Neutrophil (primary cell): ENCODE data around the gene IVL.

Experiments used
- H3K27ac ChIP-seq: fragments of 200-600 bp; sonication (generic); 2 replicates; pipeline ENCODE4 v1.5.1; 2016; ENCODE audit warnings: mild to moderate bottlenecking, moderate library complexity
- H3K27me3 ChIP-seq: fragments of 200-600 bp; sonication (generic); 2 replicates; pipeline ENCODE4 v1.6.0; 2016; ENCODE audit warnings: mild to moderate bottlenecking
- H3K36me3 ChIP-seq: fragments of 200-600 bp; sonication (generic); 2 replicates; pipeline ENCODE4 v1.5.1; 2017
- H3K4me1 ChIP-seq, 2 experiments: fragments of 200-600 bp in 1 of 2; sonication (generic) in 1 of 2; 1 replicate in 1 of 2; 2 replicates in 1 of 2; pipeline versions ENCODE4 v1.5.1 to v1.6.1; 2013 to 2016; ENCODE audit warnings: low read depth in 1 of 2, low read length in 1 of 2, mild to moderate bottlenecking in 1 of 2, moderate library complexity in 1 of 2; ENCODE audit not compliant: control insufficient read depth in 1 of 2, insufficient read depth in 1 of 2
- H3K4me3 ChIP-seq, 2 experiments: fragments of 200-600 bp in 1 of 2; sonication (generic) in 1 of 2; 1 replicate in 1 of 2; 2 replicates in 1 of 2; pipeline ENCODE4 v1.5.1; 2013 to 2016; ENCODE audit warnings: low read depth in 1 of 2, low read length in 1 of 2, mild to moderate bottlenecking in 1 of 2, moderate library complexity in 1 of 2
- H3K9me3 ChIP-seq: fragments of 200-600 bp; sonication (generic); 2 replicates; pipeline ENCODE4 v1.5.1; 2016
- CTCF ChIP-seq: fragments of 200-600 bp; sonication (generic); IDR thresholded peaks from 2 replicates; pipeline ENCODE4 v1.5.1; 2016; ENCODE audit warnings: antibody characterized with exemption

IVL gene

DNA sequence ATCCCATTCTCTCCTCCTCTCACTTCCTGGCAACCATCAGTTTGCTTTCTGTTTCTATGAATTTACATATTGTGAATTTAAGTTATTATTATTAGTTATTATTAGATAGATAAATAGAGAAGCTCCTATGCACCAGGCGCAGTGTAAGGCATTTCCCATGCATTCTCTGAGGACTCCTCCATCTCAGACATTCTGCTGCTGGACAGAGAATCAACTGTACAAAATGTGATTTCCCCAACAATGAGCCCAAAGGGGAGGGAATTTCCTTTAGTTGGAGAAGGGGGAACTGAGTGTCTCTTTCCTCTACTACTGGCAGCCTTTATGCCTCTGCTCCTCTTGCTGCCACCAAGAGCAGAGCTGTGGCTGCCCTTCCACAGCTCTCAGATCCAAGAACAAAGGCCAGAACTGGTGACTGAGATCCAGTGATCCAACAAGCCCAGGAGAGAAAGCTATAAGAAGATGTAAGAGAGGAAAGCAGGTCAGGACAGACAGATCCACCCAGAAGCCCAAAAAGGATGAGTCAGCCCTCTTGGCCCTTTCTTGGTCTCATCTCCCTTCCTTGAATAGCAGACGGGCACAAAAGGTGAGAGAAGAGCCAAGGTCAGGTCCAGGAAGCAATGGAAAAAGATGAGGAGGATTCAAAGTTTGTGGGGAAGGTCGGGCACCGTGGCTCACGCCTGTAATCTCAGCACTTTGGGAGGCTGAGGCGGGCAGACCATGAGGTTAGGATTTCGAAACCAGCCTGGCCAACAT is 3.5 kb upstream of the IVL start:
- TF ChIP-seq CTCF = no peak
- Histone ChIP-seq H3K4me1 (no peaks in the 10 kb centered on the region), H3K27ac (no peak overlapping the region), H3K4me3 (no peak overlapping the region), H3K27me3 (peaks cover 20% of the 10 kb centered on the region), H3K36me3 (no peaks in the 10 kb centered on the region), H3K9me3 (no peaks in the 10 kb centered on the region)

DNA sequence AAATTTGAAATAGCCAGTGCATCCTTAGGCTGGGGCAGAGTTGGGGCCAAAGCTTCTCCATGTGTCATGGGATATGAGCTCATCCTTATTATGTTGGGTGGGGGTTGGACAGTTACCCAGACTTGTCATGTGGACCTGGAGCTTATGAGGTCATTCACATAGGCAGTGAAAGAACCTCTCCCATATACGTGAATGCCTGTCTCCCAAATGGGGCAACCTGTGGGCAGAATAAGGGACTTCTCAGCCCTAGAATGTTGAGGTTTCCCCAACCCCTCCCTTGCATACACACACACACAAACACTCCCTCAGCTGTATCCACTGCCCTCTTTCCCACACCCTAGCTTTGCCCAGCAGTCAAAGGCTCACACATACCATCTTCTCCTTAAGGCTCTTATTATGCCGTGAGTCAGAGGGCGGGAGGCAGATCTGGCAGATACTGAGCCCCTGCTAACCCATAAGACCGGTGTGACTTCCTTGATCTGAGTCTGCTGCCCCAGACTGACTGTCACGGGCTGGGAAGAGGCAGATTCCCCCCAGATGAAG is 2.3 kb upstream of the IVL start:
- peaks cover 27% of the 10 kb centered on the region for H3K27me3 ChIP-seq
- H3K9me3 ChIP-seq = no peaks in the 10 kb centered on the region
- no peaks in the 10 kb centered on the region for H3K4me1 ChIP-seq
- H3K27ac ChIP-seq = no peak overlapping the region
- no peak overlapping the region for H3K4me3 ChIP-seq
- H3K36me3 ChIP-seq = no peaks in the 10 kb centered on the region
- TF ChIP-seq CTCF = no peak

GRCh38 chr1:152909206-152909605 is 860 bp downstream of the IVL start:
- peaks cover 50% of the 10 kb centered on the region for H3K27me3 ChIP-seq
- H3K9me3 ChIP-seq = no peaks in the 10 kb centered on the region
- no peak overlapping the region for H3K4me3 ChIP-seq
- no peaks in the 10 kb centered on the region for H3K36me3 ChIP-seq
- H3K4me1 ChIP-seq = no peaks in the 10 kb centered on the region
- H3K27ac ChIP-seq = no peak overlapping the region
- no peak for TF ChIP-seq CTCF

GRCh38 chr1:152912471-152912870 is 4.1 kb downstream of the IVL start:
- Histone ChIP-seq H3K9me3 (no peaks in the 10 kb centered on the region), H3K4me3 (no peak overlapping the region), H3K36me3 (no peaks in the 10 kb centered on the region), H3K27ac (no peak overlapping the region), H3K27me3 (peaks cover 63% of the 10 kb centered on the region), H3K4me1 (no peaks in the 10 kb centered on the region)
- no peak for TF ChIP-seq CTCF

- TF ChIP-seq CTCF = no peak
- H3K36me3 ChIP-seq = no peaks in the 10 kb centered on the region
- no peaks in the 10 kb centered on the region for H3K9me3 ChIP-seq
- H3K4me1 ChIP-seq = no peaks in the 10 kb centered on the region
- no peak overlapping the region for H3K27ac ChIP-seq
- peaks cover 63% of the 10 kb centered on the region for H3K27me3 ChIP-seq
- no peak overlapping the region for H3K4me3 ChIP-seq
Measured at GRCh38 chr1:152912900-152913299, 4.6 kb downstream of the IVL start.
